ENCODE results near the gene SLC44A1.

DNA sequence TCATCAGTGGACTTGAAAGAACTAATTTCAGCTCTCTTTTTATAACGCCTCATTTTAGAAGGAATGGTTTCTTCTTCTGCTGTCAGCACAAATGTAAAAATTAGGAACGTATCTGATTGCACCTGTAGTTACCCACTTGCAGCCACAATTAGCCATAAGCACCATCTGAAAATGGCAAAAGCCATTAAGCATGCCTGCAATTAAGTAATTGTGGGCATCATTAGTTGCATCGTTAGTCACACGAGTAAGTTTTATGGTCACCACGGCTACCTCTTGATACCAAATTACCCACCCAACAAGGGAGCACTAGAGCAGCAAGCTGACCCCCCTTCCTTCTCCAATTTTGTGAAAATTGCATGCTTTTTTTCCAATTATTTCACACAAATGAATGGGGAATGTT, 25.8 kb upstream of the SLC44A1 start:
- TF ChIP-seq, protein P1, sequence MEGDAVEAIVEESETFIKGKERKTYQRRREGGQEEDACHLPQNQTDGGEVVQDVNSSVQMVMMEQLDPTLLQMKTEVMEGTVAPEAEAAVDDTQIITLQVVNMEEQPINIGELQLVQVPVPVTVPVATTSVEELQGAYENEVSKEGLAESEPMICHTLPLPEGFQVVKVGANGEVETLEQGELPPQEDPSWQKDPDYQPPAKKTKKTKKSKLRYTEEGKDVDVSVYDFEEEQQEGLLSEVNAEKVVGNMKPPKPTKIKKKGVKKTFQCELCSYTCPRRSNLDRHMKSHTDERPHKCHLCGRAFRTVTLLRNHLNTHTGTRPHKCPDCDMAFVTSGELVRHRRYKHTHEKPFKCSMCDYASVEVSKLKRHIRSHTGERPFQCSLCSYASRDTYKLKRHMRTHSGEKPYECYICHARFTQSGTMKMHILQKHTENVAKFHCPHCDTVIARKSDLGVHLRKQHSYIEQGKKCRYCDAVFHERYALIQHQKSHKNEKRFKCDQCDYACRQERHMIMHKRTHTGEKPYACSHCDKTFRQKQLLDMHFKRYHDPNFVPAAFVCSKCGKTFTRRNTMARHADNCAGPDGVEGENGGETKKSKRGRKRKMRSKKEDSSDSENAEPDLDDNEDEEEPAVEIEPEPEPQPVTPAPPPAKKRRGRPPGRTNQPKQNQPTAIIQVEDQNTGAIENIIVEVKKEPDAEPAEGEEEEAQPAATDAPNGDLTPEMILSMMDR (IDR thresholded peaks at IDR 0.05), result no peak
- no peak for TF ChIP-seq EP300 (IDR thresholded peaks at IDR 0.05)

All from tibial nerve (tissue), 4 donors.